Thyroid gland (tissue), 4 donors: ENCODE data around the gene PRPF18.

ENCODE experiments used
- POLR2A ChIP-seq, 2 donors: fragments of 450-650 bp; IDR thresholded peaks; one replicate each; pipeline ENCODE4 v1.6.1; 2017; ENCODE audit warnings: antibody characterized with exemption in 2 of 2, mild to moderate bottlenecking in 2 of 2, moderate library complexity in 1 of 2
- TF ChIP-seq, protein P1 (sequence below), 6 experiments: fragments of 200-600 bp in 3 of 6; fragments of 450-650 bp in 3 of 6; sonication (generic) in 3 of 6; IDR thresholded peaks; one replicate each; pipeline ENCODE4 v1.5.1; 2016 to 2019; ENCODE audit warnings: antibody characterized with exemption in 6 of 6, mild to moderate bottlenecking in 2 of 6, inconsistent platforms in 1 of 6, moderate library complexity in 1 of 6

- TF ChIP-seq POLR2A (IDR thresholded peaks at IDR 0.05), result no peak
- TF ChIP-seq, protein P1, sequence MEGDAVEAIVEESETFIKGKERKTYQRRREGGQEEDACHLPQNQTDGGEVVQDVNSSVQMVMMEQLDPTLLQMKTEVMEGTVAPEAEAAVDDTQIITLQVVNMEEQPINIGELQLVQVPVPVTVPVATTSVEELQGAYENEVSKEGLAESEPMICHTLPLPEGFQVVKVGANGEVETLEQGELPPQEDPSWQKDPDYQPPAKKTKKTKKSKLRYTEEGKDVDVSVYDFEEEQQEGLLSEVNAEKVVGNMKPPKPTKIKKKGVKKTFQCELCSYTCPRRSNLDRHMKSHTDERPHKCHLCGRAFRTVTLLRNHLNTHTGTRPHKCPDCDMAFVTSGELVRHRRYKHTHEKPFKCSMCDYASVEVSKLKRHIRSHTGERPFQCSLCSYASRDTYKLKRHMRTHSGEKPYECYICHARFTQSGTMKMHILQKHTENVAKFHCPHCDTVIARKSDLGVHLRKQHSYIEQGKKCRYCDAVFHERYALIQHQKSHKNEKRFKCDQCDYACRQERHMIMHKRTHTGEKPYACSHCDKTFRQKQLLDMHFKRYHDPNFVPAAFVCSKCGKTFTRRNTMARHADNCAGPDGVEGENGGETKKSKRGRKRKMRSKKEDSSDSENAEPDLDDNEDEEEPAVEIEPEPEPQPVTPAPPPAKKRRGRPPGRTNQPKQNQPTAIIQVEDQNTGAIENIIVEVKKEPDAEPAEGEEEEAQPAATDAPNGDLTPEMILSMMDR (IDR thresholded peaks at IDR 0.05), result no peak
Observed at GRCh38 chr10:13648425-13648824, 61.7 kb downstream of the PRPF18 start.
